ENCODE data around the gene MSH5.
"Not testable (repeated sequence)": the region's sequence is repeated elsewhere in the genome, so short reads cannot be mapped to it uniquely, and the experiment has no call there.

Gene MSH5

DNA sequence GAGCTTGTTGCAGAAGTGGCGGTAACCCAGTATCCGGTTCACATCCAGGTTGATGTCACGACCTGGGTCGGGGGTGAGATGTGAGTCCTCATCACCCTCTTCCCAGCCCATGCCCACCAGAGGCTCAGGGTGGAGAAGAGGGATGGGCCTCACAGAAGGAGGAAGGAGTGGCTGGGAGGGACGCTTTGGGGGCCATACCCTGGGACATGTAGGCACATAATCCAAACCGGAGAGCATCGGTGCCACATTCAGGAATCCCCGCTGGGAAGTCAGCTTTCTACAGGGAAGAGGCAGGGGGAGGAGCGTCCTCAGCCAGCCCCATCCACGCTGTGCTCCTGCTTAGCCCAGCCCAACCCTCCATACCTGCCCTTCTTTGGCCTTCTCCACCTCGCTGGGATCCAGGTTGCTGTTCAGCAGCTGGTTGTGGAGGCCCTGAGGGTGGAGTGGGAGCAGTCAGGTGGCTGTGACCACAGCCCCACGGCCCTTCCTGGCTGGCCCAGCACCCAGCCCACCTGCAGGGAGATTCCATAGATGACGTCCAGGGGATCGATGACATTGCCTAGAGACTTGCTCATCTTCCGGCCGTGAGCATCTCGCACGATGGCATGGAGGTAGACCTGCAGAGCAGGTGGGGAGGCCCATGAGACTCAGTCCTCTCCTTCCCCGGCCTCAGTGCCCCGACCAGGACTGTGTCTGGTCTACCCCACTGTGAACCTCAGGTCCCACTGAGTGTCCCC lies 40.9 kb downstream of the MSH5 start:
- no peak for DNase-seq

DNA sequence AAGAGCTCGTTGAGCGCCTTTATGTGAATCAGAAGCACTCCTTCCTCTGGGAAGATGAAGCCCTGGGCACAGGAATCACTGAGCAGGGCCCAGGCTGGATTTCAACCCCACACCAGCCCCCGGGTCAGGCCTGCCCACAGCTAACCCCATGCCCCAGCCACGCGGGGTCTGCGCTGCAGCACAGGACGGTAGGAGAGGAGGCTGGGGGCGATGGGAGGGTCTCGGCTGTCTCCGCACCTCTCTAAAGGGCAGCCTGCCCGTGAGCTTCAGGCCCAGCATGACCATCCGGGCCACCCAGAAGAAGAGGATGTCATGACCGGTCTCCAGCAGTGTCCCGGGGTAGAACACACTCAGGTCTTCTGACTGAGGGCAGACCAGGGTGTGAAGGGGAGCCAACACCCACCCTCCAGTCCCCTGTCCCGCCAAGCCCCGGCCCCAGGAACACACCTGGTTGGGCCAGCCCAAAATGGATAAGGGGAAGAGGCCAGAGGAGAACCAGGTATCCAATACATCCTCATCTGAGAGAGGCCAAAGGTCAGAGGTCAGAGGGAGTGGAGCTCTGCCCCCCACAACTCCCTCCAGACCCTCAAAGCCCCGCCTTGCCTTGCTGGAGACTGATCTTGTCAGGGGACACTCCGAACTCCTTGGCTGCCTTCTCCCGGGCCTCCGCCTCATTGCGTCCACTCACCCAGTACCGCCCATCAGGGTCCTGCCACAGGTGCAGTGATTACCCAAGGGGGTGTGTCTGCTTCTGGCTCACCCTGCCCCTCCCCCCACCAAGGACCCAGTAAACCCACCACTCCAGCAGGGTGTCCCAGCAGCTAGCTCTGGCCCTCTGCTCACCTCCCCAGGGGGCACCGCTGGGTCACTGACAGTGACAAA lies 41.7 kb downstream of the MSH5 start:
- no peak for DNase-seq

DNA sequence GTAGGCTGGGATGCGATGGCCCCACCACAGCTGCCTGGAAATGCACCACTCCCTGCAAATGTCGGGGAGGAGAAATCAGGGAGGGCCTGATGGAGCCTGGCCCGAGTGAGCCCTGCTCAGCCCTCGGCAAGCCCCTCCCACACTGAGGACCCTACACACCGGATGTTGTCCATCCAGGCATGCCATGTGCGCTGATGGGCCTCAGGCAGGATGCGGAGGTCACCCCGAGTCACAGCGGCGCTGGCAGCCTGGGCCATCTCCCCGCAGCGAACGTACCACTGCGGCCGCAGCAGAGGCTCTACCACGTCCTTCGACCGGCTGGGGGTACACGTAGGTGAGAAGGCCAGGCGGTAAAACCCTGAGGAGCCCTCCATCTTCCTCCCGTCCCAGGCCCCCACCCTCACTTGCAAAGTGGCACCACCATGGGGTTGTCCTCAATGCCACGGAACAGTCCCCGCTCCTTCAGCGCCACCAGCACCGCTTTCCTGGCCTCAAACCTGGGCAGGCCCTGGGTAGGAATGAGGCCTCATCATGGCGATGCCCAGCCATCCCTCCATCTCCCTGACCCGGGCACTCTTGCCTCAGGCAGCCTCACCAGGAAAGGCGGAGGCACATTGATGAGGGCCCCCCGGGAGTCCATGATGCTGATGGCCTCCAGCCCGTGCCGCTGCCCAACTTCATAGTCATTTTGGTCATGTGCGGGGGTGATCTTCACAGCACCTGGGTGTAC lies 42.5 kb downstream of the MSH5 start:
- no peak for DNase-seq

- no peak for DNase-seq
These were observed 44.5 kb downstream of the MSH5 start for GRCh38 chr6:31784098-31784925.

GRCh38 chr6:31785475-31785874 lies 45.7 kb downstream of the MSH5 start:
- no peak for DNase-seq

GRCh38 chr6:31791324-31792089 lies 51.7 kb downstream of the MSH5 start:
- peak; percentile 72 for DNase-seq

DNA sequence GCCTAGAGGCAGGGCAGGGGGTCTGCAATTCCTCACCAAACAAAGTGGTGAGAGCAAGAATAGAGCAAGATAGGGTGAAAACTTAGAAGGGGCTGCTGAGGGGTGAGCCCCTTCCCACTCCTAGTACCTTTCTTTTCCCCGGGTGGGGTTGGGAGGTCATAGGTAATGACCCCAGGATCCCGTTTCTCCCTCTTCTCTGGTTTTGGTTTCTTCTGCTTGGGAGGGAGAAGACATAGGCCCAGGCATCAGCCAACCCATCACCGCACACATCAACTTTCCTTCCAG lies 52.2 kb downstream of the MSH5 start:
- no peak for DNase-seq

DNA sequence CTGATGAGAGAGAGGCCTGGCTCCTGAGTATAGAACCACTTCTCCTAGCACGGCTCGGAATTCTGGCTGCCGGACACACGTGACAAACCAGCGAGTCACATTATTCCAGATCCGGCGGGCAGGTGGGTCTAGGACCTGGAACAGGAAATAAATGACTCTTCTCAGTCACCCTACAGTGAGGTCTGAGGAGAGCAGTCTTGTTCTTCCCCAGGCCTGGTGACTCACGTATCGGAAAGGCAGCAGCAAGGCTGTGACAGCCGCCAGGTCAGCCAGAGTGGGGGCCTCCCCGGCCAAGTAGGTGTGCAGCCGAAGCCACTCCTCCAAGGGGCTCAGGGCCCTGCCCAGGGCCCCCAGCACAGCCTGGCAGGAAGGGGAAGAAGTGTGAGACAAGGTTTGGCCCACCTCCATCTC lies 53.0 kb downstream of the MSH5 start:
- DNase-seq = no peak

DNA sequence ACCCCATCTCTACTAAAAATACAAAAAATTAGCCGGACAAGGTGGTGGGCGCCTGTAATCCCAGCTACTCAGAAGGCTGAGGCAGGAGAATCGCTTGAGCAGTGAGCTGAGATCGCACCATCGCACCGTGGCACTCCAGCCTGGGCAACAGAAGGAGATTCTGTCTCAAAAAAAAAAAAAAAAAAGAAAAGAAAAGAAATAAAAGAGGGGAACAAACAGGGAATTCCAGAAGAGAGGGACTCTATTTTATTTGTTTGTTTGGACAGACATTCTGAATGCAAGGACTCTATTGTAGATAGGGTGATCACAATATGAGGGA lies 54.1 kb downstream of the MSH5 start:
- not testable (repeated sequence) for DNase-seq

- no peak for DNase-seq
These were observed 54.6 kb downstream of the MSH5 start for GRCh38 chr6:31794294-31794865.

DNA sequence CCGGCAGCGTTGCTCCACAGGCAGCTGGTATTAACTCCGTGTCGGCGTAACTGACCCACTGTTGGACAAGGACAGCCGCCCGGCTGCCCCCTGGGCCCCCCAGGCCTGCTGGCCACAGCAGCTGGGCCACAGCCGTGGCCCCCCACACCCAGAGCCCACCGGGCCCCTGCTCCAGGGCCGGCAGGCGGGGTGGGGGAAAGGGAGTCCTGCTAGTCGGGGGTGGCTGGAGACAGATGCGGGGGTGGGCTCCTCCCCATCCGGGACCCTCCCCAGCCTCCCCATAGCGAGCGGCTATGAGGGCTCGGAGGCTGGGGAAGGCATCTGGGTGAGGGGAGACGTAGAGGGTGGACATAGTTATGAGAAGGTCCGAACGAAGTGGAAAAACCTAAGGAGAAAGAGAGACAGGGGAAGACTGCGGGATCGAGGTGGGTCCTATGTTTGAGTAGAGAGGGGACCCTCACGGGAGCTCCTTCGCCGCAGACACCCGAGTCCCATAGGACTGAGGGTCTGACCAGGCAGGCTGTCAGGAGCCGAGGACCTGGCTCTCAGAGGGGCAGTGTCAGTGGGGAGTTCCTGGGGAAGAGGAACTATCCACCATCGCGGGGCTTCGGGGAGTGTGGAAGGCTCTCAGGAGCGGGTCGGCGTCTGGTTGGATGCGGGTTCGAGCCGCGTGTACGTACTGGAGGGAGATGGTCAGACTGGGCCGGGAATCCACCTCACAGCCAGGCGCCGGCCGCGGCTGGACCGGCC lies 55.2 kb downstream of the MSH5 start:
- peak; percentile 58 for DNase-seq

DNA sequence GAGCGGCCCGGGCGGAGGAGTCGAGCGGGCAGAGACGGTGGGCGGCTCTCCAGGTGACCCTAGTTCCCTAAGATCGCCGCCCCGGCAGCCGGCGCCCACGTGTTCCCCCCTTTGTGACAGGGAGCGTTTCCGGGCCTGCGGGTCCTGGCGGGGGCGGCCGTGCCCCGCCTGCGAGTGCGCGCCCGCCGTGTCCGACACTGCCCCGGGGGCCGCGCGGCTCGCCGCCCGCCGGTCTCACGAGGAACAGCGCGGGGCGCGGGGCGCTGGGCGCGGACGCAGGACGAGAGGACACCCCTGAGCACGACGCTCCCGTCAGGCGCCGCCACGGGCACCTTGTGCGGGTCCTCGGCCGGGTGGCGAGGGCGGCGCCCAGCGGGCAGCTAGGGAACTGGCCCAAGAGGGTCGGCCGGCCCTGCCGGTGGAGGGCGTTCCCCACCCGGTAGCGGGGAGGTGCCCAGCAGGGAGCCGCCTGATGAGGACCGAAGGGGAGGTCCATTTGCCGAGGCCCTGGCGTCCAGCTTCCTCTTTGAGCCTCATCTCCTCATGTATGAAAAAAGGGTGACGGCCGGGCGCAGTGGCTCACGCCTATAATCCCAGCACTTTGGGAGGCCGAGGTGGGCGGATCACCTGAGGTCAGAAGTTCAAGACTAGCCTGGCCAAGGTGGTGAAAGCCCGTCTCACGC lies 56.0 kb downstream of the MSH5 start, which contains the start of gene VARS1:
Gene VARS1 (minus strand): TSS at position 137 of the 683 bp plus-strand sequence. CDS start 535 bp downstream, outside the sequence.
- DNase-seq = peak; percentile 93

GRCh38 chr6:31796993-31797385 lies 57.2 kb downstream of the MSH5 start:
- DNase-seq = no peak

GRCh38 chr6:31797588-31797987 lies 57.8 kb downstream of the MSH5 start:
- no peak for DNase-seq

- DNase-seq = no peak
These were observed 60.0 kb downstream of the MSH5 start for GRCh38 chr6:31799781-31800180.

GRCh38 chr6:31801031-31801927 lies 61.5 kb downstream of the MSH5 start:
- not testable (repeated sequence) for DNase-seq

DNA sequence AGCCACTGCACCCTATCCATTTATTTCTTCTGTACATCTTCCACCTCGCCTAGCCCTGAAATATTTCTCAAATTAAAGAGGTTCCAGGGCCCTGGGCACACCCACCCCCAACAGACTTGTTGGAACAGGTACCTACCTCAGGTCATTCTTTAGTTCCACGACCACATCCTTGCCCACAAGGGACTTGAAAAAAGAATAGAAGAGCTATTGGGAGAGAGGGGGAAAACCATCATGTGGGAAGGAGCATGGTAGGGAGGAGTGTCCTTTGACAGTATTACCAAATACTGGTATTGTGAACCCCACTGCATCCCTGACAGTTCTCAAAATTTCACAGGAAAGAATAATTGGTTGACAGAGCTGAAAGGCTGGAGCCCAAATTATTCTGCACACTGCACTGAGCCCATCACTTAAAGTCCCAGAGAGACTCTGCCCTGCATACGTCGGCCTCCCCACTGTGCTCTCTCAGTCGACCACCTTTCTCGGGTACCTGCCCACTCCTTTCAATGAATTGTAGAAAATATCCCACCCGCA lies 66.2 kb downstream of the MSH5 start:
- no peak for DNase-seq

- peak; percentile 97 for DNase-seq
These were observed 66.9 kb downstream of the MSH5 start, which contains the start of gene LSM2 for GRCh38 chr6:31806470-31807272. Gene LSM2, minus strand, starts transcription at chr6:31806966. Its CDS starts 209 bp downstream, at chr6:31806757.

All from right forelimb (tissue), 1 donor.